Esophagus squamous epithelium (tissue), 4 donors: ENCODE results near the gene MCM9.
"Not testable (repeated sequence)": the region's sequence is repeated elsewhere in the genome, so short reads cannot be mapped to it uniquely, and the experiment has no call there.

ENCODE experiments used
- POLR2A ChIP-seq, 4 donors: fragments of 450-650 bp; IDR thresholded peaks; one replicate each; pipeline ENCODE4 v1.6.1; 2017; ENCODE audit warnings: antibody characterized with exemption in 4 of 4, mild to moderate bottlenecking in 4 of 4, moderate library complexity in 3 of 4
- TF ChIP-seq, protein P1 (sequence below), 6 experiments: fragments of 450-650 bp in 4 of 6; fragments of 200-600 bp in 2 of 6; sonication (generic) in 2 of 6; IDR thresholded peaks; one replicate each; pipeline ENCODE4 v1.5.1; 2016 to 2019; ENCODE audit warnings: antibody characterized with exemption in 6 of 6, mild to moderate bottlenecking in 4 of 6, moderate library complexity in 4 of 6

GRCh38 chr6:118796548-118796947 lies 138.4 kb downstream of the MCM9 start:
- TF ChIP-seq, protein P1, sequence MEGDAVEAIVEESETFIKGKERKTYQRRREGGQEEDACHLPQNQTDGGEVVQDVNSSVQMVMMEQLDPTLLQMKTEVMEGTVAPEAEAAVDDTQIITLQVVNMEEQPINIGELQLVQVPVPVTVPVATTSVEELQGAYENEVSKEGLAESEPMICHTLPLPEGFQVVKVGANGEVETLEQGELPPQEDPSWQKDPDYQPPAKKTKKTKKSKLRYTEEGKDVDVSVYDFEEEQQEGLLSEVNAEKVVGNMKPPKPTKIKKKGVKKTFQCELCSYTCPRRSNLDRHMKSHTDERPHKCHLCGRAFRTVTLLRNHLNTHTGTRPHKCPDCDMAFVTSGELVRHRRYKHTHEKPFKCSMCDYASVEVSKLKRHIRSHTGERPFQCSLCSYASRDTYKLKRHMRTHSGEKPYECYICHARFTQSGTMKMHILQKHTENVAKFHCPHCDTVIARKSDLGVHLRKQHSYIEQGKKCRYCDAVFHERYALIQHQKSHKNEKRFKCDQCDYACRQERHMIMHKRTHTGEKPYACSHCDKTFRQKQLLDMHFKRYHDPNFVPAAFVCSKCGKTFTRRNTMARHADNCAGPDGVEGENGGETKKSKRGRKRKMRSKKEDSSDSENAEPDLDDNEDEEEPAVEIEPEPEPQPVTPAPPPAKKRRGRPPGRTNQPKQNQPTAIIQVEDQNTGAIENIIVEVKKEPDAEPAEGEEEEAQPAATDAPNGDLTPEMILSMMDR (IDR thresholded peaks at IDR 0.05), result peak in 2 of 6 experiments; percentile 15 to 17
- TF ChIP-seq POLR2A (IDR thresholded peaks at IDR 0.05), result not testable (repeated sequence)
